SK-N-SH (cell line): ENCODE results near the gene RASEF. TPM values are rescaled to one million over a fixed set of nuclear protein-coding genes. Genes with fewer than 3 reads are reported as not detected.

Experiments used
- CTCF ChIA-PET: fragments of 300-600, 350-600 bp; formaldehyde crosslinking; extraction: SDS; loops from one replicate; lab custom pipeline; 2021; lab: Yijun Ruan, JAX
- POLR2A ChIA-PET: fragments of 350-600 bp; sonication (Branson Sonifier 250); formaldehyde crosslinking; extraction: SDS; loops from one replicate; lab custom pipeline; 2020; ENCODE audit warnings: antibody characterized with exemption, inconsistent platforms; lab: Yijun Ruan, JAX
- DNase-seq: peaks from one replicate; pipeline ENCODE4 v3.0.0; 2012
- H2AFZ ChIP-seq: fragments of 200-600 bp; sonication (generic); 2 replicates; pipeline ENCODE4 v1.8.1; 2016; ENCODE audit warnings: antibody characterized with exemption, mild to moderate bottlenecking, low read depth
- H3F3A ChIP-seq: fragments of 200-600 bp; sonication (generic); replicated peaks from 2 replicates; pipeline ENCODE3; 2016; ENCODE audit warnings: antibody characterized with exemption, mild to moderate bottlenecking; ENCODE audit not compliant: insufficient read depth
- H3K27ac ChIP-seq, 2 experiments: fragments of 200-500 bp in 1 of 2; fragments of 200-600 bp in 1 of 2; sonication (Bioruptor generic) in 1 of 2; sonication (generic), shearing (Covaris generic) in 1 of 2; 2 replicates each; pipeline versions ENCODE4 v1.5.1 to v1.6.1; 2014 to 2016; ENCODE audit warnings: low read depth in 2 of 2, inconsistent platforms in 1 of 2, low read length in 1 of 2, mild to moderate bottlenecking in 1 of 2, mixed read lengths in 1 of 2
- H3K27me3 ChIP-seq: fragments of 200-600 bp; sonication (generic), shearing (Covaris generic); 2 replicates; pipeline ENCODE4 v1.6.1; 2016; ENCODE audit warnings: mixed run types; ENCODE audit not compliant: insufficient read depth
- H3K36me3 ChIP-seq, 2 experiments: fragments of 200-500 bp in 1 of 2; fragments of 200-600 bp in 1 of 2; sonication (Bioruptor generic) in 1 of 2; sonication (generic) in 1 of 2; replicated peaks in 1 of 2; 2 replicates each; pipeline versions ENCODE3 to v1.5.1; 2014 to 2016; ENCODE audit warnings: low read length in 1 of 2, mild to moderate bottlenecking in 1 of 2; ENCODE audit not compliant: insufficient read depth in 2 of 2, control insufficient read depth in 1 of 2
- H3K4me1 ChIP-seq, 2 experiments: fragments of 200-500 bp in 1 of 2; fragments of 200-600 bp in 1 of 2; sonication (Bioruptor generic) in 1 of 2; sonication (generic), shearing (Covaris generic) in 1 of 2; 2 replicates each; pipeline versions ENCODE4 v1.5.1 to v1.6.1; 2014 to 2016; ENCODE audit warnings: low read depth in 1 of 2, low read length in 1 of 2, mixed run types in 1 of 2; ENCODE audit not compliant: insufficient read depth in 2 of 2, control insufficient read depth in 1 of 2
- H3K4me2 ChIP-seq: fragments of 200-600 bp; sonication (generic), shearing (Covaris generic); 2 replicates; pipeline ENCODE4 v1.6.1; 2017; ENCODE audit warnings: mixed run types
- H3K4me3 ChIP-seq, 2 experiments: fragments of 200-500 bp in 1 of 2; fragments of 200-600 bp in 1 of 2; sonication (Bioruptor generic) in 1 of 2; sonication (generic), shearing (Covaris generic) in 1 of 2; 2 replicates each; pipeline versions ENCODE4 v1.5.1 to v1.8.1; 2014 to 2016; ENCODE audit warnings: low read depth in 2 of 2, inconsistent platforms in 1 of 2, low read length in 1 of 2, mild to moderate bottlenecking in 1 of 2, mixed read lengths in 1 of 2, moderate library complexity in 1 of 2
- H3K79me2 ChIP-seq: fragments of 200-600 bp; sonication (generic); 2 replicates; pipeline ENCODE4 v1.8.1; 2017; ENCODE audit warnings: mild to moderate bottlenecking; ENCODE audit not compliant: insufficient read depth
- H3K9ac ChIP-seq: fragments of 200-600 bp; sonication (generic); 2 replicates; pipeline ENCODE4 v1.6.1; 2017; ENCODE audit warnings: mixed run types
- H3K9me2 ChIP-seq: fragments of 200-600 bp; sonication (generic); 2 replicates; pipeline ENCODE4 v1.6.1; 2017; ENCODE audit warnings: mixed run types
- H3K9me3 ChIP-seq: fragments of 200-600 bp; sonication (generic); 2 replicates; pipeline ENCODE4 v1.6.1; 2017; ENCODE audit warnings: mixed run types, mild to moderate bottlenecking, moderate library complexity
- H4K20me1 ChIP-seq: fragments of 200-600 bp; sonication (generic); 2 replicates; pipeline ENCODE4 v1.6.1; 2017; ENCODE audit warnings: mild to moderate bottlenecking, mixed run types; ENCODE audit not compliant: insufficient read depth
- CHD2 ChIP-seq: fragments of 150-350 bp; IDR thresholded peaks from 2 replicates; pipeline ENCODE4 v1.6.1; 2018; ENCODE audit warnings: low read length; ENCODE audit not compliant: partially characterized antibody
- CTCF ChIP-seq: fragments of 200-600 bp; sonication (generic); IDR thresholded peaks from 2 replicates; pipeline ENCODE4 v1.6.1; 2017; ENCODE audit warnings: antibody characterized with exemption, mild to moderate bottlenecking, moderate library complexity
- ELF1 ChIP-seq: IDR thresholded peaks from 2 replicates; pipeline ENCODE4 v1.4.0; 2012
- FOSL2 ChIP-seq: IDR thresholded peaks from 2 replicates; pipeline ENCODE4 v1.4.0; 2012; ENCODE audit warnings: low read depth, mild to moderate bottlenecking, moderate library complexity, borderline replicate concordance
- FOXJ3 ChIP-seq: sonication (generic); formaldehyde crosslinking; IDR thresholded peaks from 2 replicates; pipeline ENCODE4 v1.5.1; 2020; ENCODE audit warnings: mild to moderate bottlenecking, missing genetic modification reagents
- FOXM1 ChIP-seq: IDR thresholded peaks from 2 replicates; pipeline ENCODE4 v1.4.0; 2012; ENCODE audit warnings: low read depth, mild to moderate bottlenecking
- GABPA ChIP-seq: IDR thresholded peaks from 2 replicates; pipeline ENCODE4 v1.4.0; 2012; ENCODE audit warnings: low read depth, mild to moderate bottlenecking
- JUND ChIP-seq: IDR thresholded peaks from 2 replicates; pipeline ENCODE4 v1.4.0; 2012
- MAX ChIP-seq: IDR thresholded peaks from 2 replicates; pipeline ENCODE4 v1.4.0; 2012; ENCODE audit warnings: low read depth
- MEF2A ChIP-seq: IDR thresholded peaks from 2 replicates; pipeline ENCODE4 v1.4.0; 2012; ENCODE audit warnings: low read depth, borderline replicate concordance
- MXI1 ChIP-seq: IDR thresholded peaks from 2 replicates; pipeline ENCODE4 v1.6.1; 2012; ENCODE audit warnings: mild to moderate bottlenecking, low read depth, low read length, improper control_type of control experiment
- NRF1 ChIP-seq: IDR thresholded peaks from 2 replicates; pipeline ENCODE4 v1.6.1; 2012; ENCODE audit warnings: low read depth, mild to moderate bottlenecking, low read length
- PBX3 ChIP-seq: IDR thresholded peaks from 2 replicates; pipeline ENCODE4; 2012
- POLR2AphosphoS5 ChIP-seq: IDR thresholded peaks from 2 replicates; pipeline ENCODE4 v1.6.1; 2012; ENCODE audit warnings: low read depth, low read length
- RAD21 ChIP-seq: IDR thresholded peaks from 2 replicates; pipeline ENCODE4 v1.6.1; 2012; ENCODE audit warnings: mild to moderate bottlenecking, low read length
- RCOR1 ChIP-seq: fragments of 150-350 bp; IDR thresholded peaks from 2 replicates; pipeline ENCODE4 v1.6.1; 2017; ENCODE audit warnings: antibody characterized with exemption, low read length
- RFX5 ChIP-seq: IDR thresholded peaks from 2 replicates; pipeline ENCODE4 v1.6.1; 2012; ENCODE audit warnings: mild to moderate bottlenecking, improper control_type of control experiment, low read length
- RXRA ChIP-seq: IDR thresholded peaks from 2 replicates; pipeline ENCODE4 v1.4.0; 2012; ENCODE audit warnings: low read depth, mild to moderate bottlenecking, borderline replicate concordance
- SIN3A ChIP-seq: IDR thresholded peaks from 2 replicates; pipeline ENCODE4 v1.6.1; 2012; ENCODE audit warnings: low read depth, mild to moderate bottlenecking, low read length, moderate library complexity, borderline replicate concordance
- TEAD4 ChIP-seq: IDR thresholded peaks from 2 replicates; pipeline ENCODE4 v1.4.0; 2012; ENCODE audit warnings: mild to moderate bottlenecking, borderline replicate concordance; ENCODE audit not compliant: insufficient read depth
- USF1 ChIP-seq: IDR thresholded peaks from 2 replicates; pipeline ENCODE4 v1.4.0; 2012; ENCODE audit warnings: low read depth, borderline replicate concordance
- USF2 ChIP-seq: fragments of 150-350 bp; IDR thresholded peaks from 2 replicates; pipeline ENCODE4 v1.6.1; 2017; ENCODE audit warnings: antibody characterized with exemption, low read length, low read depth, borderline replicate concordance
- YY1 ChIP-seq: IDR thresholded peaks from 2 replicates; pipeline ENCODE4 v1.4.0; 2012; ENCODE audit warnings: low read depth, mild to moderate bottlenecking
- WGBS: methylation state at CpG from one replicate; pipeline ENCODE4 v1.1.6; 2017; ENCODE audit warnings: low lambda C conversion rate; 5-methylcytosine and 5-hydroxymethylcytosine counted together
- polyA plus RNA-seq, 3 experiments: library from polyadenylated mRNA; depleted of rRNA; stranded (reverse); fragments of >200 nt; gene quantifications; 2 replicates each; pipeline ENCODE4 v1.2.3, GENCODE V29; 2012

RASEF gene
- polyA plus RNA-seq, 1 of the 3 experiments (the other 2 are of a cell fraction), result not detected

- Histone ChIP-seq H2AFZ (no peak overlapping the region), H3K4me2 (no peak overlapping the region), H3K4me1 (no peaks in the 10 kb centered on the region; a peak in 1 of 4 replicates), H3K27ac (no peak overlapping the region), H3K9ac (no peak overlapping the region), H3K9me2 (no peaks in the 10 kb centered on the region), H3K27me3 (no peaks in the 10 kb centered on the region; the same call in 1 of the 2 replicates), H3K36me3 (no peaks in the 10 kb centered on the region), H4K20me1 (no peaks in the 10 kb centered on the region), H3K79me2 (no peaks in the 10 kb centered on the region), H3K9me3 (no peaks in the 10 kb centered on the region), H3K4me3 (no peak overlapping the region), H3F3A (no peaks in the 10 kb centered on the region)
- 59% methylated on average over 7 of the region's 7 CpGs for WGBS
- ChIA-PET POLR2A (no interaction called here), CTCF (no interaction called here)
- DNase-seq, result no peak
- TF ChIP-seq TEAD4 (no peak), RFX5 (no peak), GABPA (no peak), ELF1 (no peak), RXRA (no peak), USF2 (no peak), POLR2AphosphoS5 (no peak), SIN3A (no peak), RAD21 (no peak), CTCF (no peak), FOSL2 (no peak), FOXM1 (no peak), MXI1 (no peak), FOXJ3 (no peak), YY1 (no peak), NRF1 (no peak), MAX (no peak)
Observed at GRCh38 chr9:83020327-83020726, 42.6 kb downstream of the RASEF start.

GRCh38 chr9:83019246-83019645, 43.7 kb downstream of the RASEF start:
- CTCF ChIA-PET, result no interaction called here
- Histone ChIP-seq H3K9ac (no peak overlapping the region), H3K27ac (no peak overlapping the region), H3K9me2 (no peaks in the 10 kb centered on the region), H3K36me3 (no peaks in the 10 kb centered on the region), H3K4me3 (no peak overlapping the region), H3K4me2 (no peak overlapping the region), H3K9me3 (no peaks in the 10 kb centered on the region), H3K4me1 (no peaks in the 10 kb centered on the region; a peak in 1 of 4 replicates), H3K79me2 (no peaks in the 10 kb centered on the region), H3K27me3 (no peaks in the 10 kb centered on the region), H3F3A (peaks cover 2% of the 10 kb centered on the region), H4K20me1 (no peaks in the 10 kb centered on the region), H2AFZ (no peak overlapping the region)
- WGBS, result 47% methylated on average over 2 of the region's 2 CpGs
- no peak for DNase-seq
- POLR2A ChIA-PET, result no interaction called here
- TF ChIP-seq MEF2A (no peak), CTCF (no peak), RFX5 (no peak), RCOR1 (no peak), RAD21 (no peak), SIN3A (no peak), POLR2AphosphoS5 (no peak), PBX3 (no peak), GABPA (no peak), TEAD4 (no peak), USF1 (no peak), YY1 (no peak), JUND (no peak), CHD2 (no peak), NRF1 (no peak)
